HG03060 (cell line): ENCODE results near the gene TBK1.
"Not testable (repeated sequence)": the region's sequence is repeated elsewhere in the genome, so short reads cannot be mapped to it uniquely, and the experiment has no call there.

Experiments
- ATAC-seq: cut with Tn5 transposase; IDR thresholded peaks from one replicate; pipeline ENCODE4 v1.9.1; 2021; ENCODE audit warnings: low read depth, moderate number of reproducible peaks; ENCODE audit not compliant: unreplicated experiment

The TBK1 gene

GRCh38 chr12:64538121-64538520 lies 86.2 kb downstream of the TBK1 start:
- no peak for ATAC-seq

DNA sequence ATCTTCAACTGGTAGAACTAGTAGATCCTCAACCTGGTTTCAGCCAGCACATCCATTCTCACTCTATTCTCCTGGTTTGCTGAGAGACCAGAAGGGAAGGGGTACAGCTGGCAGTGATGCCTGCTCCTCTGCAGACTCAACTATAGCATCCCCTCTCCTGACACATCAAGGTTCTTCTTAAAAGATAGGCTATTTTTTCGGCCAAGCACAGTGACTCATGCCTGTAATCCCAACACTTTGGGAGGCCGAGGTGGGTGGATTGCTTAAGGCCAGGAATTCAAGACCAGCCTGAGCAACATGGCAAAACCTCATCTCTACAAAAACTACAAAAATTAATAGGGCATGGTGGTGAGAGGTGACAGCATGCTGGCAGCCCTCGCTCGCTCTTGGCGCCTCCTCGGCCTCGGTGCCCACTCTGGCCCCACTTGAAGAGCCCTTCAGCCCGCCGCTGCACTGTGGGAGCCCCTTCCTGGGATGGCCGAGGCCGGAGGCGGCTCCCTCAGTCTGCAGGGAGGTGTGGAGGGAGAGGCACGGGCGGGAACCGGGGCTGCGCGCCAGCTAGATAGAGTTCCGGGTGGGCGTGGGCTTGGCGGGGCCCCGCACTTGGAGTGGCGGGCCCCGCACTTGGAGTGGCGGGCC lies 90.6 kb downstream of the TBK1 start:
- not testable (repeated sequence) for ATAC-seq

- no peak for ATAC-seq
Observed at GRCh38 chr12:64544371-64545080, 92.6 kb downstream of the TBK1 start.

GRCh38 chr12:64545081-64545382 lies 93.1 kb downstream of the TBK1 start:
- ATAC-seq, result no peak

- ATAC-seq, result no peak
Observed at GRCh38 chr12:64549108-64549507, 97.2 kb downstream of the TBK1 start.

DNA sequence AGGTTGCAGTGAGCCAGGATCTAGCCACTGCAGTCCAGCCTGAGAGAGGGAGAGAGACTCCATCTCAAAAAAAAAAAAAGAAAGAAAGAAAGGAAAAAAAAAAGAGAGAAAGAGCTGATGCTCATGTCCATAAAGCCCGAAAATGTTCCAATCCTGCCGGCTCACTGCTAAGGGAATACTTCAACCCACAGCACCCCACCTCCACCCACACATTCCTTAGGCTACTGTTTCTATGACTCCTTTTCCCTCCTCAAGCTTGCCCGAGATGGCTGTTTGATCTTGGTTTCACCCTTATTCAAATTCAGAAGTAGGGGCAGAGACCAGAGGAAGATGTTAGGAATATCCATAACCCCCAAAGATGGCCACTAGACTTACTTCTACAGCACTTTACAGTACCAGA lies 98.8 kb downstream of the TBK1 start:
- ATAC-seq, result no peak

DNA sequence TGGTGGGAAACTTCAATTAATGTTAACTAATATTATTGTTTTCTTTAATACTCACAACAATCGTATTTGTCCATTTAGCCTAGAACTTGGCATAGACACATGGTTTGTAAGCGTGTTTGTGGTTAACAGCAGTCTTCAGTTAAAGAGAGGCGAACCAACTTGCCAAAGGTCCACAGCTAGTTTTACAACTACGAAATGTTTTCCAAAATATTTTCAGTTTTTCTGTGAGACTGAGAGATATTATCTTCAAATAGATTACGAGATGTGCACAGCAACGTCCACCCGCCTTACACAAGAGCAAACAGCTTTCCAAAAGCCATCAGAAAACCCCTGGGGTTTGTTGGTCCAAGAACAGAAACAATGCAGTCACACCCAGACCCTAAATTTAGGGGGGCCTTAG lies 99.8 kb downstream of the TBK1 start:
- ATAC-seq, result no peak
